22Rv1 (cell line): Measurements from ENCODE around the gene KCNS1.

Experiments
- ZFX ChIP-seq: fragments of 450-650 bp; IDR thresholded peaks from 2 replicates; pipeline ENCODE4 v1.6.1; 2017; ENCODE audit warnings: antibody characterized with exemption, borderline replicate concordance
- TF ChIP-seq, protein P1 (sequence below): fragments of 450-650 bp; IDR thresholded peaks from 2 replicates; pipeline ENCODE4 v1.5.1; 2017; ENCODE audit warnings: mild to moderate bottlenecking

GRCh38 chr20:45113865-45114264 lies 12.9 kb upstream of the KCNS1 start:
- TF ChIP-seq, protein P1, sequence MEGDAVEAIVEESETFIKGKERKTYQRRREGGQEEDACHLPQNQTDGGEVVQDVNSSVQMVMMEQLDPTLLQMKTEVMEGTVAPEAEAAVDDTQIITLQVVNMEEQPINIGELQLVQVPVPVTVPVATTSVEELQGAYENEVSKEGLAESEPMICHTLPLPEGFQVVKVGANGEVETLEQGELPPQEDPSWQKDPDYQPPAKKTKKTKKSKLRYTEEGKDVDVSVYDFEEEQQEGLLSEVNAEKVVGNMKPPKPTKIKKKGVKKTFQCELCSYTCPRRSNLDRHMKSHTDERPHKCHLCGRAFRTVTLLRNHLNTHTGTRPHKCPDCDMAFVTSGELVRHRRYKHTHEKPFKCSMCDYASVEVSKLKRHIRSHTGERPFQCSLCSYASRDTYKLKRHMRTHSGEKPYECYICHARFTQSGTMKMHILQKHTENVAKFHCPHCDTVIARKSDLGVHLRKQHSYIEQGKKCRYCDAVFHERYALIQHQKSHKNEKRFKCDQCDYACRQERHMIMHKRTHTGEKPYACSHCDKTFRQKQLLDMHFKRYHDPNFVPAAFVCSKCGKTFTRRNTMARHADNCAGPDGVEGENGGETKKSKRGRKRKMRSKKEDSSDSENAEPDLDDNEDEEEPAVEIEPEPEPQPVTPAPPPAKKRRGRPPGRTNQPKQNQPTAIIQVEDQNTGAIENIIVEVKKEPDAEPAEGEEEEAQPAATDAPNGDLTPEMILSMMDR = no peak
- TF ChIP-seq ZFX = no peak
